ENCODE measurements around the gene C2CD3.
"Not testable (repeated sequence)": the region's sequence is repeated elsewhere in the genome, so short reads cannot be mapped to it uniquely, and the experiment has no call there.

C2CD3 gene

DNA sequence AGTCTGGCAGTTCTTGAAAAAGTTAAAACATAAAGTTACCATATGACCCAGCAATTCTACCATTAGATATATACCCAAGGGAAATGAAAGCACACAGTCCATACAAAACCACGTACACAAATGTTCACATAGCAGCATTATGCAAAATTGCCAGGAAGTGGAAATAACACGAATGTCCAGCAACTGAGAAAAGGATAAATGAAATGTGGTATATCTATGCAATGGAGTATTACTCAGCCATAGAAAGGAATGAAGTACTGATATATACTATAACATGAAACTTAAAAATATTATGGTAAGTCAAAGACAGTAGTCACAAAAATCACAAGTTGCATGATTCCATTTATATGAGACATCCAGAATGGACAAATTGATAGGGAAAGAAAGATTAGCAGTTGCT, 57.9 kb downstream of the C2CD3 start:
- no peak for DNase-seq (ENCODE audit: low read depth, low spot score)

DNA sequence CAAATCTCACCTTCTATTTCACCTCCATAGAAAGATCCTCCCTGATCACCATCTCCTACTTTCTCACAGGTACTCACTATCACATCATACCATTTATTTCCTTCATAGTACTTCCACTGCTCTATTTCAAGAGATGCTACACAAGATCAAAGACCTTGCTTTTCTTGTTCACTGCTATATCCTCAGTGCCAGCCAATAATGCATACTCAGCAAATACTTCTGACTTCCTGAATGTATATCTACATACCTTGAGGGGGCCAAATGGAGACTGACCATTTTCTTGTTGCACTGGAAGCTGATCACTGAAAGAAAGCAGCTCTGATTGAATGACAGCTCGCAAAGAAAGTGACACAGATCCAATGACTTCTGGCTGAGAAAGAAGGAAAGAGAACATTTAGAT, 64.7 kb downstream of the C2CD3 start:
- no peak for DNase-seq (ENCODE audit: low read depth, low spot score)

DNA sequence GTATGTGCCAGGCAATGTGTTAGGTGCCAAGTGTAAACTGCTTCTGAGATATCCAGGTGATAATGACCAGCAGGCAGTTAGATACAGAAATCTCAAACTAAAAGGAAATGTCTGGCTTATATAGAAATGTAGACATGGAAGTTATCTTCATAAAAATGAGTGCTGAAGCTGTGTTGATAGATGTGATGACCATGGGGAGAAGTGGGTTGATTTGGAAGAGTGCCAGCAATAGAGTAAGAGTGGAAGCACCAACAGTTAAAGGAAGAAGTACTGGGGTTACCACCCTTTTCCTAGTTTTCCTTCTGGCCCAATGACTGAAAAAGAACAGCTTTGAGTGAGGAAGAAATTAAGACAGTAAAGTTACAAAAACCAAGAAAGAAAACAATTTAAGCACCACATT, 68.5 kb downstream of the C2CD3 start:
- no peak for DNase-seq (ENCODE audit: low read depth, low spot score)

DNA sequence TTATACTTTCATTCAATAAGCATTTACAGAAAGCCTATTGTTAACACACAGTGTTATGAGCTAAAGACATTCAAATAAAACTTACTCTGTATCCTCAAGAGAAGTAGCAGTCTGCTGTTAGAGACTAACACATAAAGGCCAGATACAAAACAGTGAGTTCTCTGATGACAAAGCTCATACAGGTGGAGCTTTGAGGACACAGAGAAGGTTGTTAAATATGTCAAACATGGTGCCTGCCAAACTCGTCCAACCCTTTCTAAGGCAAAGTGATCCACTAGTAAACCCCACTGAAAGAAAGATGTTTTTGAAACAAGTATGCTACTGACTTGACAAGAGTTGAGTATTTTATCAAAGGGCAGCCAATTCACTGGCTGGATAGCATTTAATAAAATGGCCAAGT, 70.1 kb downstream of the C2CD3 start:
- no peak for DNase-seq (ENCODE audit: low read depth, low spot score)

DNA sequence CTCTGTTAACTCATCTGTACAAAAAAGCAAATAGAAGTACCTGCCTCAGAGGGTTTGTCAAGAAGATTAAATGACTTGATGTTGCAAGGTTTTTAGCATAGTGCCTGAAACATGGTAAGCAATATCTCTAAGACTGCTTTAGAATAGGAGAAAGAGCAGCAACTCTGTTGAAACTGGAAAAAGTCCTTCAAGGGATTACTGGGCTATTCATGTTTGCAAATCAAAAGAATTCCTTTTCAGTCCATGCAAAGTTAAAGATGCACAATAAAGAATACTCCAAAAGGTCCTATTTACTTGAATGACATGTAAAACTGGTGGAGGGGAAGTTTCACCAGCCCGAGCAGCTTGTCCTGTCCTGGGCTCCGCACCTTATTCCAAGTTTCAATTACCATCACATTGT, 70.6 kb downstream of the C2CD3 start:
- no peak for DNase-seq (ENCODE audit: low read depth, low spot score)

DNA sequence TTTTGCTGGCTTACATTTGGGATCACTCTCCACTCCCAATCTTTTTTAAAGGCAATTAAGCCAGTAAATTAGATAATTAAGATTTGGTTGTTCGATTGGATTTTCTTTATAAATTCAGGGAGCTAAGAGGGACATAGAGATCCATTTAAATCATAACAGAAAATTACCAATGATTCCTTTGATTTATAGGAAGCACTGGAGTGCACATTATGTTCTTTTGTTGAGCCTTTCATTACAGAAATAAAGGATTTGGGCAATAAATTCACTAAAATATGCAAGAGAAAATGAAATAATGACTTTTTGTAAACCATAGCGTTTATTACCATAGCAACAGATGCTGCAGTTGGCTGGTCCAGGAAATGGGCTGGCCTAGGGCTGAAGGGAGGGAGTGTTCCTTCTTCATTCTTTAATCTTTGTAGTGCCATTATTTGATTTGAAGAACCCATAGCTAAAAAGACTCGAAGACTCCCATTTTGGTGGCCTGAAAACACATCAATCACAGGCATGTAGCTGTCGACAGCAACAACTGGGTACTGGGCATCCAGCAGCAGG, 73.0 kb downstream of the C2CD3 start:
- DNase-seq (ENCODE audit: low read depth, low spot score) = no peak

DNA sequence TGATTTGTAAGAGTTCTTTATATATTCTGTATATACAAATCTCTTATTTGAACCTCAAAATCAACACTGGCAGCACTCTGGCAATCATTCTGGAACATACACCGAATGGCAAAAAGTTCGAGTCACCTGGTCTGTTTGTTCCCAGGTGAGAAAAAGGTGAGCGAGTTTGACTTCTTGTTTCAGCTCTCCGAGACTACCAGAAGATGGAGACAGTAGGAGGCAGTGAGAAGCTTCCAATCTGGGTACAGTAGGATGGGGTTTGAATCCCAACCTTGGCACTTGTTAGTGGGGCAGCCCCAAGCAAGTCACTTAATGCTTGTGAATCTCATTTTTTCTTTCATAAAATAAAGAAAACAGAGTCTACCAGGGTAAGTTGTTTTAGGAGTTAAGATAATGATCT, 76.4 kb downstream of the C2CD3 start:
- DNase-seq (ENCODE audit: low read depth, low spot score) = no peak

DNA sequence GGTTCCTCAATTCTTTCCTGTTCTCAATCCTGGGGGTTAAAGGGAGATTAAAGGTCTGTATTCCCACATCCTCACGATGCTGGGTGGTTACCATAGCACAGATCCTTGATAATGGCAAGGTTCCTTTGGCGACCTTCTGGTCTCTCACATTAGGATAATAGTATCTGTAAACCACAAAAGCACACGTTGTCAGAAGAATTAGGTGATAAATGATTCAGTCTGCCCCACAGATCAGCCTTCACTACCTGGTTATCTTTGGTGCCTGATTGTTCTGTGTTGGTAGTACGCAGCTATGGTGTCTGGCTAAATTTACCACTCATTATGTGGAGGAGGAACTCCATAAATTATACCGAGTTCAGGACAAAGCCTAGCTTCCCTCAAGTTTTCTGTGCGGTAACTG, 78.4 kb downstream of the C2CD3 start:
- no peak for DNase-seq (ENCODE audit: low read depth, low spot score)

DNA sequence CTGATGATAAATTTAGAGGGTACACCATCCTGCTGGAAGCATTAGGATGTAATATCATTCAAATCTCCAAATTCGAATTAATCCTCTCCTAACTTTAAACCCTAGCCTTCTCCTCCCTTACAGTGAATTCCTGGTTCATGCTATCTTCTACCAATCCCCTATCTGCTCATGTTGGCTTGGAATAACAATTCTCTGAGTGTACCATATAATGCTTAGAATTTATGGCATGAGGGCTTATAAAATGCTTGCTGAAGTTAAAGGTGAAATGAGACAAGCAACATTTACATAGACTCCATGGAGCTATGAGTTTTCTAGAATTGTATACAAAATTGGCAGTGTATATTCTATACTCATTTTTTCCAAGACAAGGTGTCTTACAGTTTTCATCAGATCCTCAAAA, 79.3 kb downstream of the C2CD3 start:
- DNase-seq (ENCODE audit: low read depth, low spot score) = no peak

DNA sequence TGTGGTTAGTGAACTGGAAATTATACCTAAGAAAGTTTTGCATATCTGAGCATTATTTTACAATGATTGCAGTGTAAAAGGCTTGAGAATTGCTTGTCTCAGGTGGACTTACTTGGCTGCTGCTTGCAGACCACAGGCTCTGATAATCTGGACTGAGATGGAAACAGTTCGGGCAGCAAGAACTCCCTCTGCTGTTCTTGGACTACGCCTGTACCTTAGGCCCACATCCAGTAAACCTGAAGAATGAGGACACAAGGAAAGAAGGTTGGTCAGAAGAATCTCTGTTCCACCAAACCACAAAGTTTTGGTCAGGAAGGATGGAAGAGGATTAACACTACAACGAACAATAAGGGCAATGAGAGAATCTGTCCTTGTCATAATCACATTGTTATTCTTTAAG, 80.1 kb downstream of the C2CD3 start:
- no peak for DNase-seq (ENCODE audit: low read depth, low spot score)

DNA sequence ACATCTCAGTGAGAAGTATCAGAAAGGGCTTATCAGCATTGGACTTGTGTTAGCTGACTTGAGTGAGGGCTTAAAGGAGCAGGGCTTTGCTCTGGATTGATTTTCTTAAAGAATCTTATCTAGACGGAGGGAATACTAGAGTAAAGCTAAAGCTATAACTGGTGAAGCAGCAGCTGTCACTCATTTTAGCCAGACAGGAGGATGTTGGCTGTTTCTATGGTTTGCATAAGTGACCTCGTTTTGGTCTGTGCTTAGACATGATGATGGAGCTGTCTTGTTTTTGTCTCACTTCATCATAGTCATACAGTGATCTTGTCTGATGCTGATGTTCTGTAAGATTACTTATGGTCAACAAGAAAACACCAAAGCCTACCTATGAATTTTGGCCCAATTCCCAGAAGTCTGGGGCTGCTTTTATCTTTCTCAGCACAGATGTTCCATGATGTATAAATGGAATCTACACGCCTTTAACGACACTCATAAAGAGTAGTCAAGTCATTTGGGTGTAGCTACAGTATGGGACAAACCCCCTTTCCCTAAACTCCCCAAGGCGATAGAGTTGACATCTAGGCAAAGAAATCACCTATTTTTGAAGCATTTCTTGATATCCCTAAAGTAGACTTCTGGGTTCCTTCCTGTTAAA, 84.4 kb downstream of the C2CD3 start:
- no peak for DNase-seq (ENCODE audit: low read depth, low spot score)

DNA sequence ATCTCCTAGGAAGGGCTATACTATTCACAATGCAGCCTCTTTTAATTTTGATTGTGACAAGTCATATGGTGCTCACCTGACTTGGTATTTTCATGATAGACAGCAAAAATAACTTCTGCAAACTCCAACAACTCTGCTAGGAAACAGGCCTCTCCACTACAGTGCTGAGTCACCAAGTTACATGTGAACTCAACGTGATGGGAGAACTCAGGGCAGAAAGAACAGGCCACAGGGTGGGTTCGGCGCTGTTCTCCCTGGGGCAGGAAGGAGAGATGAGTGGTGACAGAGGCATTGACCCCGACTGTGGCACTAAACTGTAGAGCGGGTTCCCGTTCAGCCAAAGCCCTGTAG, 85.3 kb downstream of the C2CD3 start:
- DNase-seq (ENCODE audit: low read depth, low spot score) = no peak

DNA sequence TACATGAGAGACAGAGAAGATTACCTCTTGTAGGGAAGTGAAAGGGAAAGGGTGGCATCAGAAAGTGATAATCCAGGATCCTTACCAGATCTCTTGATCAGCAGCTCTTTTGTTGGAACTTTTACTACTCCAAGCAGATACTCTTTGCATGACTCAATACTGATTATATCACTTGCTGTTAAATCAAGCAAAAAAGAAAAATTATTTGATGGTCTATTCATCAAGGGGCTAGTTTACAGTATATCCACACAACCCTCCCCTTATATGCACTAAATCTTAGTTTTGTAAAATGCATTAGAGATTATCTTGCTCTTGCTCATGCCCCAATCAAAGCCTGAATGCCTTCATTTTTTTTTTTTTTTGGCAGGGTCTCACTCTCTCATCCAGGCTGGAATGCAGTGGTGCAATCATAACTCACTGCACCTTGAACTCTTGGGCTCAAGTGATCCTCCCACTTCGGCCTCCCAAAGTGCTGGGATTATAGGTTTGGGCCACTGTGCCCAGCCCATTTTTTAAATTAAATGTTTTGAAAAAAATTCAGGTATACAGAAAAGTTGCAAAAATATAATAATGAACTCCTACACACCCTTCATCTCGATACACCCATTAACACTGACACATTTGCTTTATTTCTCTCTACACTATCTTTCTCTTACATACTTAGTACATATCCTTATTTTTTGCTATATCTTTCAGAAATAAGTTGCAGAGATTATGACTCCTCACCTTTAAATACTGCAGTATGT, 85.8 kb downstream of the C2CD3 start:
- no peak for DNase-seq (ENCODE audit: low read depth, low spot score)

DNA sequence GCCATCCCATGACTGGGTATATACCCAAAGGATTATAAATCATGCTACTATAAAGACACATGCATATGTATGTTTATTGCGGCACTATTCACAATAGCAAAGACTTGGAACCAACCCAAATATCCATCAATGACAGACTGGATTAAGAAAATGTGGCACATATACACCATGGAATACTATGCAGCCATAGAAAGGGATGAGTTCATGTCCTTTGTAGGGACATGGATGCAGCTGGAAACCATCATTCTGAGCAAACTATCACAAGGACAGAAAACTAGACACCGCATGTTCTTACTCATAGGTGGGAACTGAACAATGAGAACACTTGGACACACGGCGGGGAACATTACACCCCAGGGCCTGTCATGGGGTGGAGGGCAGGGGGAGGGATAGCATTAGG, 86.9 kb downstream of the C2CD3 start:
- DNase-seq (ENCODE audit: low read depth, low spot score) = not testable (repeated sequence)

DNA sequence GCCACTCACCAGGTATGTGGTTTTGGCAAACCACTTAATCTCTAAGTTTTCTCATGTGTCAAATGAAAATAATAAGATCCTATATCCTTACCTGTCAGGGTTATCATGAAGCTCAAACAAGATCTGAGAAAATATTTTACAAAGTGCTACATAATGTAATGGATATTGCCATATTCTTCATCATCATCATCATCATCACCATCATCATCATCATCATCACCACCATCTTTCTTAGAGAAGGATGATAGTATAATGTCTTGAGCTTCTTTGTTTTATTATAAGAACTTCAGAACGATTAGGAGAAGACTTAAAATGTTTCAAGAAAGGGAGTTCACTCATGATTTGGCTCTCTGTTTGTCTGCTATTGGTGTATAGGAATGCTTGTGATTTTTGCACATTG, 89.4 kb downstream of the C2CD3 start:
- DNase-seq (ENCODE audit: low read depth, low spot score) = no peak

DNA sequence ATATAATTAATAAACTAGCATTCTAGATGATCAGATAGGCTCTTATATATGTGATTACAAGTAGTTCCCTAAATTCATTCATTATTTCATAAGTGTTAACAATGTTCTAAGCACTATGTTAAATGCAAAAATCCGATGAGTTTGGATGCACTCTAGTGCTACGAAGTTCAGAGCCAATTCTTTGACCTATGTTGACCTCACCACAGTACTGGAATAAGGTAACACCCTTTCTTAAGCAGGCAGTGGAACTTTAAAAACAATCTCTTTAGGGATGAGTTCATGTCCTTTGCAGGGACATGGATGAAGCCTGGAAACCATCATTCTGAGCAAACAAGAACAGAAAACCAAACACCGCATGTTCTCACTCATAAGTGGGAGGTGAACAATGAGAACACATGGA, 93.6 kb downstream of the C2CD3 start:
- no peak for DNase-seq (ENCODE audit: low read depth, low spot score)

DNA sequence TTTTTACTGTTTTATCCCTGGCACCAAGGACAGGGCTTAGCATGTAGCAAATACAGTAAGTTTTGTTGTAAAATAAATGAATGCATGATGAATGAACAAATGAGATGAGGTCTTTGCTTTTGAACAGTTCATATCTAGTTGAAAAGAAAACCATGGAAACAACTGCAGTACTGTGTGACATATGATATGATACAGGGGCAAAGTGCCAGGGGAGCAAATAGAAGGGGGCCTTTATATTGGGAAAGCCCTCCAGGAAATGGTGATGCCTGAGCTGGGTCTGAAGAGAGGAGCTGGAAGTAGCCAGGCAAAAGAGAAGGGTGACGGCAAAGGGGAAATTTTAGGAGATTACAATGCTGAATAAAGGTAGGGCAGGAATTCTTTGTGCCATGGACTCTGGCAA, 98.1 kb downstream of the C2CD3 start:
- DNase-seq (ENCODE audit: low read depth, low spot score) = no peak

DNA sequence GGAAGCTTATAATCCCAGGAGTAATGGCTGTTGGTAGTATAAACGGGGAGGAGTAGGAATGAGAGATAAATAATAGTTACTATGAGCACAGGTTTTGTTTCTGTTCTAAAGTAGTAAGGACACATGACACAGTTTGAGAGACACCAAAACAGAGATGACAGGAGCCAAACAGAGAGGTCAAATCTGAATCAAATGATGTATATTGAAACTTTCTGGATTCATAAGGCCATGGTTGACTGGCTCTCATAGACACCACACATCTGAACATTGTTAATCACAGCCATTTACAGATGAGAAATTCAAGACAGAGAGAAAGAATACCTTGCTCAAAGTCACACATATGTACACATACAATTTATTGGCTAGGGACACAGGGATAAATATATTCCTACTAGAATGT, 98.5 kb downstream of the C2CD3 start:
- DNase-seq (ENCODE audit: low read depth, low spot score) = no peak

DNA sequence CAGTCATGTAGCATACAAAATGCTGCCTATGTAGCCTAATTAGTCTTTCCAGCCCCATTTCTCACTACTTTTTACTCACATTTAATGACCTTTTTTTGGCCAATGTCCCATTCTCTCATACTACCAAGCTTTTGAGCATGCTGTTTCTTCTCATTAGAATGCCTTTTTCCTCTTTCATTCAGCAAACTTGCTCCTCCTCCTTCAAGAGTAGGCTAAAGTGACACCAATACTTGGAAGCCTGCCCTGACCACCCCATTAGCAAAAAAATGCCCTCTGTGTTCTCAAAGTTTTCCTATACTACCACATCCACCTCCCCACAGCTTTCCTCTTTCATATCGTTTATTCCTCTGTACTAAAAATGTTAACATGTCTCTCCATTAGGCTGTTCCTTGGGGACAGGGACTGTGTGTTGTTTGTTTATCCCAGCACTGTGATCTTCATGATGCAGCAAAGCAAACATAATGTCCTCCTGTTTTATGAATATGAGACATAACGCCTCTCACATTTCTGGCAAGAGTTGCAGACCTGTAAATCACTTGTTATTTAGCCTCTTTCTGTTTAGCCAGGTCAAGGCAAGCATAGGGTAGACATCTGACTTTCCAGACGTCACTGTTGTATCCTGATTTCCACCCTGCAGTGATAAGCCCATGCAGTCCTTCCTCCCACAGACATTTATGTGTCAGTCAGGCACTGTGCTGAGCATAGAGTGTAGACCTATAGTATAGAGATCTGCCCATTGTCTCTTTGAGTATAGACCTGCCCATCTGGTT, 99.9 kb downstream of the C2CD3 start:
- no peak for DNase-seq (ENCODE audit: low read depth, low spot score)

DNA sequence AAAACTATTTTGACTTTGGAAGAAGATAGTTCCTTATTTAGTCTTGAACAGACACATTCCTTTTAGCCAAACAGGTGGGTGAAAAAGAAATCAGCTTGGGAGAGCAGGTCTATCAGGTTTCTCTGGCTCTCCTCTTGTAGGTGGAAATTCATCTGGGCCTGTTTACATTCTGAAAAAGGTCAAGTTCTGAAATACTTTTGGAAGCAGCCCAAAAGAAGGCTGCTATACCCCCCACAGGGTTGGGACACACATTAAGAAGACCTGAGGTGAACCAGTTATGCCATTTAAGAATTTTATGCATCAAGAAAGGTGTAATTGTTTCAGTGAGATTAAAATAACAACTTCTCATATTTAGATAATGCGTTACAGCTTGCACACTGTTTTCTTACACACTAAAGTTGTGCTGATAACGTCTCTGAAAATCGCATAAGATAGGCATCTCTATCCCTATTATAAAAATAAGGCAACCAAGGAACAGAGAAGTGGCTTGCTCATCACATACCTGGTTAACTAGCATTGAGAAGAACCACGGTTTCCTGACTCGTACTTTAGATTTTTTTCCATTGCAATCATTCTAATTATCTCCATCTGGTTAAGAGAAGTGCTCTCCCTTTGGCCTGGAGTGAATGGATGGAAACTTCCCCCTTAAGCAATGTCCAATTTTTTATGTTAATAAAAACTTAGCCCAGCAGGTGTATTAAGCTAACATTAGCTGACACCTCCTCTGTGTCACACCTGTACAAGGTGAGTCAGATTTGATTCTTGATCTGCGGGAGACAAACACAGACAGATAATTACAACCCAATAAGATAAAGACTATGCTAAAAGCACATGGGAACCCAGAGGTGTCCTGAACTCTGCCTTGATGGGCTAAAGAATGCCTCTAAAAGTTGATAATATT, 101.4 kb downstream of the C2CD3 start:
- DNase-seq (ENCODE audit: low read depth, low spot score) = no peak

DNA sequence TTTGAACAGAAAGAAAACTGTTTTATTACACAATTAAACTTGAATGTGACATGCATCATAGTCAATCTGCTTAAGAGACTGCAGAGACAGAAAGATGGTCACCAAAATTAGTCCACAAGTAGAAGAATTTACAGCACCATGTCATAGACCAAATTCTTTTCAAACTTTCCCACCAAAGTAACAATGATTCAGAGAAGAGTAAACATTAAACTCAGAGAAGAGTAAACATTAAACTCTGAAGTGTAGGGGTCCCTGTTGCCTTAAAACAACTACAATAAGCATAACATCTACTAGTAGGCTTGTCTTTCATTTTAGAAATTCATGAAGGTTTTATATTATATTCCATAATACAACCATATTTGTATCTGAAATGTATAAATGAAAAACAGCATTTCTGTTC, 104.1 kb downstream of the C2CD3 start:
- not testable (repeated sequence) for DNase-seq (ENCODE audit: low read depth, low spot score)

DNA sequence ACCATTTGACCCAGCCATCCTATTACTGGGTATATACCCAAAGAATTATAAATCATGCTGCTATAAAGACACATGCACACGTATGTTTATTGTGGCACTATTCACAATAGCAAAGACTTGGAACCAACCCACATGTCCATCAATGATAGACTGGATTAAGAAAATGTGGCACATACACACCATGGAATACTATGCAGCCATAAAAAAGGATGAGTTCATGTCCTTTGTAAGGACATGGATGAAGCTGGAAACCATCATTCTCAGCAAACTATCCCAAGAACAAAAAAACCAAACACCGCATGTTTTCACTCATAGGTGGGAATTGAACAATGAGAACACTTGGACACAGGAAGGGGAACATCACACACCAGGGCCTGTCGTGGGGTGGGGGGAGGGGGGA, 105.3 kb downstream of the C2CD3 start:
- DNase-seq (ENCODE audit: low read depth, low spot score) = not testable (repeated sequence)

All from activated naive CD8-positive, alpha-beta T cell treated with anti-CD3 and anti-CD28 coated beads, Interleukin-2, amount 50 U/mL, for 16 hours (primary cell).